GM23338 (cell line): ENCODE data around the gene COG2. TPM values are rescaled to one million over a fixed set of nuclear protein-coding genes. Genes with fewer than 3 reads are reported as not detected.

Source experiments
- ATAC-seq: fragments of 200-7000 bp; cut with Tn5 transposase; 3 replicates; pipeline ENCODE4 v1.9.1; 2020
- DNase-seq: peaks from one replicate; pipeline ENCODE4 v3.0.0-alpha.2; 2015; ENCODE audit warnings: low spot score
- H2AFZ ChIP-seq: fragments of 200-600 bp; sonication (generic); 2 replicates; pipeline ENCODE4 v1.8.0; 2016; ENCODE audit warnings: antibody characterized with exemption, mild to moderate bottlenecking, moderate library complexity
- H3F3A ChIP-seq: fragments of 200-600 bp; sonication (generic); replicated peaks from 2 replicates; pipeline ENCODE4 v1.8.0; 2017; ENCODE audit warnings: antibody characterized with exemption, mixed run types, low read depth
- H3K27ac ChIP-seq: fragments of 200-600 bp; sonication (generic); 2 replicates; pipeline ENCODE4 v1.6.1; 2016; ENCODE audit warnings: low read depth
- H3K27me3 ChIP-seq: fragments of 200-600 bp; sonication (generic); 2 replicates; pipeline ENCODE4 v1.8.0; 2016; ENCODE audit warnings: mild to moderate bottlenecking, mixed run types, moderate library complexity; ENCODE audit not compliant: insufficient read depth
- H3K36me3 ChIP-seq: fragments of 200-600 bp; sonication (generic); 2 replicates; pipeline ENCODE4 v1.8.0; 2016; ENCODE audit warnings: mild to moderate bottlenecking; ENCODE audit not compliant: insufficient read depth
- H3K4me1 ChIP-seq: fragments of 200-600 bp; sonication (generic); 2 replicates; pipeline ENCODE4 v1.8.0; 2016; ENCODE audit warnings: mild to moderate bottlenecking, moderate library complexity; ENCODE audit not compliant: insufficient read depth
- H3K4me2 ChIP-seq: fragments of 200-600 bp; sonication (generic); 2 replicates; pipeline ENCODE4 v1.7.1; 2017; ENCODE audit warnings: mixed run types
- H3K4me3 ChIP-seq: fragments of 200-600 bp; sonication (generic); 2 replicates; pipeline ENCODE4 v1.6.1; 2016; ENCODE audit warnings: mixed run types
- H3K79me2 ChIP-seq: fragments of 200-600 bp; sonication (generic); replicated peaks from 2 replicates; pipeline ENCODE4 v1.8.0; 2017; ENCODE audit warnings: mild to moderate bottlenecking; ENCODE audit not compliant: insufficient read depth
- H3K9me2 ChIP-seq: fragments of 200-600 bp; sonication (generic); 2 replicates; pipeline ENCODE4 v1.8.0; 2017; ENCODE audit not compliant: insufficient read depth
- H4K20me1 ChIP-seq: fragments of 200-600 bp; sonication (generic); replicated peaks from 2 replicates; pipeline ENCODE4 v1.8.0; 2017; ENCODE audit warnings: mild to moderate bottlenecking; ENCODE audit not compliant: insufficient read depth
- H3K27ac Mint-ChIP-seq: 2 replicates; pipeline ENCODE4 v1.8.0; 2020; ENCODE audit warnings: inconsistent platforms, mild to moderate bottlenecking, moderate library complexity, mixed read lengths
- H3K27me3 Mint-ChIP-seq: 3 replicates; pipeline ENCODE4 v1.8.0; 2022; ENCODE audit warnings: low read depth, mild to moderate bottlenecking, moderate library complexity, mixed read lengths, inconsistent platforms; ENCODE audit not compliant: insufficient read depth, poor library complexity
- H3K36me3 Mint-ChIP-seq: 3 replicates; pipeline ENCODE4 v1.8.0; 2021; ENCODE audit warnings: low read depth, mild to moderate bottlenecking, inconsistent platforms, moderate library complexity, mixed read lengths
- H3K4me1 Mint-ChIP-seq: 3 replicates; pipeline ENCODE4 v1.8.0; 2020; ENCODE audit warnings: mild to moderate bottlenecking, inconsistent platforms, mixed read lengths
- H3K4me3 Mint-ChIP-seq: 3 replicates; pipeline ENCODE4 v1.8.0; 2021; ENCODE audit warnings: moderate library complexity, mild to moderate bottlenecking, inconsistent platforms, mixed read lengths
- H3K9me3 Mint-ChIP-seq: 3 replicates; pipeline ENCODE4 v1.8.0; 2020; ENCODE audit warnings: moderate library complexity, mild to moderate bottlenecking, inconsistent platforms, mixed read lengths
- CREB1 ChIP-seq: fragments of 250-450 bp; sonication (Bioruptor Pico); IDR thresholded peaks from 2 replicates; pipeline ENCODE4 v1.5.0; 2020; ENCODE audit warnings: low read depth, mild to moderate bottlenecking, moderate library complexity
- CTCF ChIP-seq, 2 experiments: fragments of 200-600 bp in 1 of 2; sonication (generic) in 1 of 2; conservative IDR thresholded peaks; 2 replicates each; pipeline versions ENCODE4 v1.5.1 to v1.6.1; 2016 to 2017; ENCODE audit warnings: antibody characterized with exemption in 2 of 2, low read depth in 2 of 2, mild to moderate bottlenecking in 2 of 2, moderate library complexity in 1 of 2
- ETS1 ChIP-seq: IDR thresholded peaks from 2 replicates; pipeline ENCODE4 v1.6.1; 2016; ENCODE audit warnings: antibody characterized with exemption
- EZH2 ChIP-seq: fragments of 200-600 bp; sonication (generic); IDR thresholded peaks from one replicate; pipeline ENCODE4 v1.8.0; 2017; ENCODE audit warnings: antibody characterized with exemption, mild to moderate bottlenecking, low read depth; ENCODE audit not compliant: unreplicated experiment
- EZH2phosphoT487 ChIP-seq: fragments of 200-600 bp; sonication (generic); IDR thresholded peaks from one replicate; pipeline ENCODE4 v1.8.1; 2018; ENCODE audit warnings: antibody characterized with exemption; ENCODE audit not compliant: unreplicated experiment
- JUNB ChIP-seq: IDR thresholded peaks from one replicate; pipeline ENCODE4 v1.6.1; 2016; ENCODE audit warnings: antibody characterized with exemption; ENCODE audit not compliant: unreplicated experiment
- NANOG ChIP-seq: IDR thresholded peaks from 2 replicates; pipeline ENCODE4 v1.6.1; 2016; ENCODE audit warnings: antibody characterized with exemption, borderline replicate concordance
- POLR2AphosphoS5 ChIP-seq: IDR thresholded peaks from 2 replicates; pipeline ENCODE4 v1.6.1; 2016; ENCODE audit warnings: antibody characterized with exemption, low read depth
- REST ChIP-seq: IDR thresholded peaks from one replicate; pipeline ENCODE4 v1.6.1; 2018; ENCODE audit warnings: antibody characterized with exemption; ENCODE audit not compliant: unreplicated experiment
- STAT1 ChIP-seq: IDR thresholded peaks from one replicate; pipeline ENCODE4 v1.6.1; 2016; ENCODE audit warnings: antibody characterized with exemption; ENCODE audit not compliant: unreplicated experiment
- ZNF114 ChIP-seq: fragments of 250-450 bp; sonication (Bioruptor Pico); IDR thresholded peaks from 2 replicates; pipeline ENCODE4 v1.5.0; 2020; ENCODE audit warnings: mild to moderate bottlenecking, moderate library complexity
- ZNF331 ChIP-seq: fragments of 250-450 bp; sonication (Bioruptor Pico); IDR thresholded peaks from 2 replicates; pipeline ENCODE4 v1.5.0; 2020; ENCODE audit warnings: low read depth, mild to moderate bottlenecking, moderate library complexity
- polyA plus RNA-seq: library from polyadenylated mRNA; unstranded; fragments of >200 nt; fragmentation: Nextera tagmentation; extraction: Ambion mirVana; gene quantifications from 2 replicates; pipeline ENCODE4 v1.2.1, GENCODE V29; 2016
- total RNA-seq: library from RNA; depleted of rRNA; stranded (reverse); fragments of >200 nt; shearing (Covaris generic); gene quantifications from 2 replicates; pipeline ENCODE4 v1.2.3, GENCODE V29; 2014

The COG2 gene
- total and polyA plus RNA-seq, 2 experiments from 2014 or later, result 35.8 to 38.5 TPM

GRCh38 chr1:230704830-230705229, 62.5 kb downstream of the COG2 start:
- no peak overlapping the region for H3K27ac Mint-ChIP-seq
- ATAC-seq, result no peak
- peaks cover 7% of the 10 kb centered on the region for H3K4me1 Mint-ChIP-seq
- no peaks in the 10 kb centered on the region for H3K4me1 ChIP-seq
- no peaks in the 10 kb centered on the region for H3K9me3 Mint-ChIP-seq
- H3K27ac ChIP-seq, result no peak overlapping the region
- no peaks in the 10 kb centered on the region for H4K20me1 ChIP-seq
- H3K9me2 ChIP-seq, result no peaks in the 10 kb centered on the region
- no peaks in the 10 kb centered on the region for H3K27me3 ChIP-seq
- H3K36me3 Mint-ChIP-seq, result no peaks in the 10 kb centered on the region
- H2AFZ ChIP-seq, result no peak overlapping the region
- H3K4me2 ChIP-seq, result no peak overlapping the region
- no peak overlapping the region for H3K4me3 ChIP-seq
- H3K36me3 ChIP-seq, result no peaks in the 10 kb centered on the region
- H3K79me2 ChIP-seq, result no peaks in the 10 kb centered on the region
- H3K4me3 Mint-ChIP-seq, result no peak overlapping the region
- H3F3A ChIP-seq, result no peaks in the 10 kb centered on the region
- DNase-seq, result no peak
- H3K27me3 Mint-ChIP-seq, result peaks cover 10% of the 10 kb centered on the region
- no peak for TF ChIP-seq CREB1 (CRISPR knock-in tag)

- H3K36me3 ChIP-seq, result no peaks in the 10 kb centered on the region
- no peak overlapping the region for H3K4me2 ChIP-seq
- H3K27me3 Mint-ChIP-seq, result peaks cover 10% of the 10 kb centered on the region
- ATAC-seq (peak; percentile 38), DNase-seq (no peak)
- no peak overlapping the region for H3K27ac ChIP-seq
- H3K9me3 Mint-ChIP-seq, result no peaks in the 10 kb centered on the region
- no peak overlapping the region for H3K4me3 Mint-ChIP-seq
- no peaks in the 10 kb centered on the region for H3K36me3 Mint-ChIP-seq
- H3K27ac Mint-ChIP-seq, result no peak overlapping the region
- no peak overlapping the region for H2AFZ ChIP-seq
- H3K4me1 ChIP-seq, result no peaks in the 10 kb centered on the region
- H3K9me2 ChIP-seq, result no peaks in the 10 kb centered on the region
- no peaks in the 10 kb centered on the region for H3K27me3 ChIP-seq
- no peak overlapping the region for H3K4me3 ChIP-seq
- H4K20me1 ChIP-seq, result no peaks in the 10 kb centered on the region
- no peaks in the 10 kb centered on the region for H3K79me2 ChIP-seq
- H3F3A ChIP-seq, result no peaks in the 10 kb centered on the region
- H3K4me1 Mint-ChIP-seq, result peaks cover 7% of the 10 kb centered on the region
- TF ChIP-seq CREB1 (CRISPR knock-in tag) (no peak), EZH2 (no peak), STAT1 (no peak), POLR2AphosphoS5 (no peak), EZH2phosphoT487 (no peak), ETS1 (no peak), ZNF114 (CRISPR knock-in tag) (no peak), NANOG (no peak), ZNF331 (no peak), REST (no peak), JUNB (no peak), CTCF (conservative IDR thresholded peaks at IDR 0.05; ENCODE audit: low read depth in 2 of 2) (no peak)
Observed at GRCh38 chr1:230705289-230706019, 63.2 kb downstream of the COG2 start.
